Esophagus muscularis mucosa (tissue), 4 donors: Measurements from ENCODE around the gene ZNF33A.

Experiments
- CTCF ChIP-seq, 3 experiments: fragments of 200-600 bp in 2 of 3; fragments of 450-650 bp in 1 of 3; sonication (generic) in 2 of 3; IDR thresholded peaks; one replicate each; pipeline ENCODE4 v1.5.1; 2017 to 2019; ENCODE audit warnings: antibody characterized with exemption in 3 of 3, mild to moderate bottlenecking in 2 of 3, moderate library complexity in 1 of 3
- EP300 ChIP-seq: sonication (generic); formaldehyde crosslinking; IDR thresholded peaks from one replicate; pipeline ENCODE4 v1.6.1; 2017; ENCODE audit warnings: antibody characterized with exemption
- POLR2A ChIP-seq: fragments of 450-650 bp; IDR thresholded peaks from one replicate; pipeline ENCODE4 v1.6.1; 2017; ENCODE audit warnings: antibody characterized with exemption, moderate library complexity, mild to moderate bottlenecking, low read depth

GRCh38 chr10:38025283-38025682 lies 14.8 kb downstream of the ZNF33A start:
- TF ChIP-seq POLR2A (no peak), CTCF (IDR thresholded peaks at IDR 0.05) (no peak), EP300 (no peak)
